ENCODE results near the gene TTLL6.

GRCh38 chr17:48773245-48773644 lies 43.8 kb downstream of the TTLL6 start:
- no peak for TF ChIP-seq CTCF (IDR thresholded peaks at IDR 0.05; ENCODE audit: low read depth, low read length)
- TF ChIP-seq EZH2phosphoT487 (IDR thresholded peaks at IDR 0.05; ENCODE audit: low read depth): no peak

Data from OCI-LY3 (cell line).